Measurements from ENCODE around the gene ABL1.
"Not testable (repeated sequence)": the region's sequence is repeated elsewhere in the genome, so short reads cannot be mapped to it uniquely, and the experiment has no call there.

Gene ABL1

DNA sequence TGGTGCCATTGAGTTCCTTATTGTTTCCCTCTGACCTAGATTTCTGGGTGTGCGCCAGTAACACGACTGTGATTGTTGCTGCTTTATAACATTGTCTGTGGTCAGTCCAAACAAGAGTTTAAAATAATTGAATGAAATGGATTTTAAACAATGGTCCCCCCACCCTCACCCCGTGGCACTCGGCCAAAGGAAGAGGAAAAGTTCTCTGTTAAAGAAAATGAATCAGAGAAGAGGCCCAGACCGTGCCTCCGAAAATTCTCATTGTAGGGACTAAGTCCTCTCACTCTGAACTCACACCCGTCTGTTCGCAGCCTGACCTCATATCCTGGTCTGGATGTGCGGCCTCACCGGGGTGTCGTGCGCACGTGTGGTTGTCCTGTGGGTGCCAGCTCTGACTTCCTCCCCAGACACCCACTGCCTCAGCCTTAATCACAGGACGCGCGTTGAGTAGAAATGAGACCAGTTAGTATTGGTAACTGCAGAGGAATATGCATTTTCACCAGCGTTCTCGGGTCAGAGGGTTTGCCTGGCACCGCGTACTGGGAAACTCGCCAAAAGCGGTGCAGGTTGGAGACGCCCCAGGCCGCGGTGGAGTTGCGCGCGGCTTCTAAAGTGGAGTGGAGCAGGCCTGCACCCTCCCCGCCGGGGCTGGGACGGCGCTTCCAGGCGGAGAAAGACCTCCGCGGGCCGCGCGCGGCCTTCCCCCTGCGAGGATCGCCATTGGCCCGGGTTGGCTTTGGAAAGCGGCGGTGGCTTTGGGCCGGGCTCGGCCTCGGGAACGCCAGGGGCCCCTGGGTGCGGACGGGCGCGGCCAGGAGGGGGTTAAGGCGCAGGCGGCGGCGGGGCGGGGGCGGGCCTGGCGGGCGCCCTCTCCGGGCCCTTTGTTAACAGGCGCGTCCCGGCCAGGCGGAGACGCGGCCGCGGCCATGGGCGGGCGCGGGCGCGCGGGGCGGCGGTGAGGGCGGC is at the start of gene ABL1:
TSS of gene ABL1 (plus strand) at position 884 of the 966 bp plus-strand sequence. CDS start 193 bp downstream, outside the sequence.
- peak; percentile 62 for DNase-seq (ENCODE audit: low read depth)

GRCh38 chr9:130785940-130786508 is 49.0 kb upstream of the ABL1 start:
- DNase-seq (ENCODE audit: low read depth): no peak

DNA sequence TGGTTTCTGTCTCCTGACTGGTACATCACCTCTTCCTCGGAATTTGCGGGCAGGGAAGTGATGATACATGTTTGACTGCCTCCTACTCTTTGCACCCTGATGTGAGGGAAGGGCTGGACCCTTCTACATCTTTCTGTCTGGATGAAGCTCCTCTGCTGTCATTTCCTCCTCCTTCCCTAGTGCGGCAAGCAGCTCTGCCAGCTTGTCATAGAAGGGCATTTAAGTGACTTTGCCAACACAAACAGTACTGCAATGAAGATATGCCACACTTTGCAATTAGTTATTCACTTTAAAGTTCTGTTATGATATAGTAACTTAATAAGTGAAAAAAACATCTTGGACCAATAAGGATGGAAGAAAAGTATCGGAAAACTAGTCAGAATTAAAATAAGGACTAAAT is 48.5 kb upstream of the ABL1 start:
- no peak for DNase-seq (ENCODE audit: low read depth)

DNA sequence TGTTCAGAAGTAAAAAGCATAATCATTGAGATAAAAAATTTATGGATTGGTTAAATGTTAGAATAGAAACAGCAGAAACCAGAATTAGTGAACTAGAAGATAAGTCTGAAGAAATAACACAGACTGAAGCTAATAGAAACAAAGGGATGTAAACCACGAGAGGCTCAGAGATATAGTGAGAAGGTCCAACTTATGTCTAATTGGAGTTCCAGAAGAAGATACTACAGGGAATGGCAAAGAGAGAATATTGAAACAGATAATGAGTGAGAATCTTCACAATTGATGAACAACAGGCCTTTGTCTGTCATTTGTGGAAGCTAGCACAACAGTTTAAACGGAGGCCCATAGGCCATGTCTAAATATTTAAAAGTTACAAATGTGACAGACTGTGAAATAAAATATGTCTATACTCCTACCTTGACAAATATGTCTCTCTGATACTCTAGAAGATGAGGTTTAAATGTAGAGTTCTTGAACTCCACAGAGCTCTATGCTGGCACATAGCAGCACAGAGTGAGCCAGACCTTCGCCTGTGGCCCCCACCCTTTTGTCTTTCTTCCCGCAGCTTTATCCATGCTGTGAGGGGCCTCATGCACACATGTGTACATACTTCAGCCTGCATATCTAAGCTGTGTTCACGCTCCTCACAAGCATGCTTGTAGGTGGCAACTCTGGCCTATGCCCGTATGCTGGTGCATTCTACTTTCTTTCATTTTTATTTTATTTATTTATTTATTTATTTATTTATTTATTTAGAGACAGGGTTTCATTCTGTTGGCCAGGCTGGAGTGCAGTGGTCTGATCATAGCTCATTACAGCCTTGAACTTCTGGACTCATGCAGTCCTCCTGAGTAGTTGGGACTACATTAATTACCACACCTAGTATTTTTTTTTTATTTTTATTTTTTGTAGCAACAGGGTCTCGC is 45.0 kb upstream of the ABL1 start:
- no peak for DNase-seq (ENCODE audit: low read depth)

GRCh38 chr9:130791303-130791894 is 43.7 kb upstream of the ABL1 start:
- no peak for DNase-seq (ENCODE audit: low read depth)

DNA sequence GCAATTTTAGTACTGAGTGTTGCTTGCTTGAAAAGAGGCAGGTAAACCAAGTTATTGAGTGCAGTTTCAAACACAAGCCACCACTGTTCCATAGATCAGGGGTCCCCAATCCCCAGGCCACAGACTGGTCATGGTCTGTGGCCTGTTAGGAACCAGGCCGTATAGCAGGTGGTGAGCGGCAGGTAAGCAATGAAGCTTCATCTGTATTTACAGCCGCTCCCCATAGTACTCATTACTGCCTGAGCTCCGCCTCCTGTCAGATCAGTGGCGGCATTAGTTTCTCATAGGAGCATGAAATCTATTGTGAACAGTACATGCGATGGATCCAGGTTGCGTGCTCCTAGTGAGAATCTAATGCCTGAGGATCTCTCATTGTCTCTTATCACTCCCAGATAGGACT is 41.5 kb upstream of the ABL1 start:
- DNase-seq (ENCODE audit: low read depth): no peak

GRCh38 chr9:130794021-130794420 is 41.0 kb upstream of the ABL1 start:
- DNase-seq (ENCODE audit: low read depth): not testable (repeated sequence)

DNA sequence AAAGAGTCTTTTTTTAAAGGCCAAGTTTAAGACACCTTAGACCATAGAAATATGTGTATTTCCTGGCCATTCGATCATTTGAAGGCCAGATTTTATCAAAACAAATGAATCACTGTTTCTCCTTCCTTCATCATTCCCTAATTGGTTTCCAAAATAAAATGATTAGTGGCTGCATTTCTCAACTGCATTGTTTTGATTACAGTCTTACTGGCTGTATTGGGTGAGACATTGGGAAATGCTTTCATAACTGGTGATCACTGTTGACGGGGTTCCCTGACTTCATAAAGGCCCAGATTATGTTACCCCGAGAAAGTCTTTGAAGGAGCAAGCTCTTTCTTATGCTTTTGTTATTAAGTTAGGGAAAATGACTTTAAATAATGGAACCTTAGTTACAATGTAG is 40.6 kb upstream of the ABL1 start:
- DNase-seq (ENCODE audit: low read depth): peak; percentile 55

GRCh38 chr9:130794923-130795495 is 40.0 kb upstream of the ABL1 start:
- DNase-seq (ENCODE audit: low read depth): no peak

DNA sequence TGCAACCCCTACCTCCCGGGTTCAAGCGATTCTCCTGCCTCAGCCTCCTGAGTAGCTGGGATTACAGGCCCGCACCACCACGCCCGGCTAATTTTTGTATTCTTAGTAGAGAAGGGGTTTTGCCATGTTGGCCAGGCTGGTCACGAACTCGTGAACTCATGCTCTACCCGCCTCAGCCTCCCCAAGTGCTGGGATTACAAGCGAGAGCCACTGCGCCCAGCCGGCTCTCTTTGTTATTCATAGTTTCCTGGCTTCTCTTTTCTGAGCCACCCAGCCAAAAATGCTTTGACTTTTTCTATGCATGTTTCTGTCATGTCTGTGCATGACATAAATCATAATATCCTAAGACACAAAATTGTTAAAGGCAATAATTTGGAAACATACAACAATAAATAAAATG is 31.9 kb upstream of the ABL1 start:
- not testable (repeated sequence) for DNase-seq (ENCODE audit: low read depth)

DNA sequence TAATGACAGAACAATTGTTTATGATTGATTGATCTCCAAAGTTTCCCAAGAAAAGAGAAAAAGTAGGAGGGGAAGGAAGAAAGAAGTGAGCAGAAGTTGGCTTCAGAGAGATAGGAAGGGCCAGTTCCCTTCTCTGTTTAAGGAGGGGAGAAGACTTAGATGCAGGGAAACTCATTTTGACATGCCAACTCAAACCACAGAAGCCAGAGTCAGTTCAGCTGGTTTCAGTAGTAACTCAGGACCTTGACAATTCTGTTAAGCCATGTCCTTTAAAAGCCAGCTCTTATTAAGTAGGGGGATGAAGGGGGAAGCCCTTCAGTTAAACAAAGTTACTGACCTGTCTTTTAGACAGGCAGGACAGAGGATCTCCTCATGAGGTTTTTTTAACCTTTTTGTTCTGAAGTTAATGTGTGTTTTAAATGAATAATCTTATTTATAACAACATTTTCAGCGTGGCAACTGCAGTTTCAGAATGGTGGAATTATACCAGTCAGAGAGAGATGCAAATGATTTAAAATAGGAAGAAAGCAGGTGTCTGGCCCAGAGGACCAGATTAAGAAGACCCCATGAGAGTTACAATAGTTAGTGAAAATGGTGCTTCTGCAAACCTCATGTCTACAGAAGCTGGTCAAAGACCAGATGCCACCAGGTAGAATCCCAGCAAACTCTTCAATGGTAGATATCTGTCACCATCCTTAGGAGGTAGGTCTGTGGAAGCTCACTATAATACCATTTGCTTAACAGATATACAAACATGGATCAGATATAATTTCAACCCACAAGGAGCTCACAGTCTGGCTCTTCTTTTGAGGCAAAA is 29.3 kb upstream of the ABL1 start:
- no peak for DNase-seq (ENCODE audit: low read depth)

DNA sequence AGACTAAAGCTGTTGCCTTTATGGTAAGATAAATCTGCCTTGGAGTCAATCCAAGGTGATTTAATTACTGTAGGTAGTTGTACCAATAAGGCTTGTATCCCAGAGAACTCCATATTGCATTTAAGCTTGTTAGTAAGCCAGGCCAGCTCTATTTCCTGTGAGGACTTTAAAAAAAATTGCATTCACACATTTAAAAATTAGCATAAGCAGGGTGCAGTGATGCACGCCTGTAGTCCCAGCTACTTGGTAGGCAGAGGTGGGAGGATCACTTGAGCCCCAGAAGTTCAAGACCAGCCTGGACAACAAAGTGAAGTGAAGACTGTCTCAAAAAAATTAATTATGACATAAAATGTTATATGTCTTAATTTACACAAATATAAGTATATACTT is 28.7 kb upstream of the ABL1 start:
- DNase-seq (ENCODE audit: low read depth): no peak

GRCh38 chr9:130810609-130811136 is 24.4 kb upstream of the ABL1 start:
- no peak for DNase-seq (ENCODE audit: low read depth)

GRCh38 chr9:130815242-130815808 is 19.7 kb upstream of the ABL1 start:
- DNase-seq (ENCODE audit: low read depth): no peak

DNA sequence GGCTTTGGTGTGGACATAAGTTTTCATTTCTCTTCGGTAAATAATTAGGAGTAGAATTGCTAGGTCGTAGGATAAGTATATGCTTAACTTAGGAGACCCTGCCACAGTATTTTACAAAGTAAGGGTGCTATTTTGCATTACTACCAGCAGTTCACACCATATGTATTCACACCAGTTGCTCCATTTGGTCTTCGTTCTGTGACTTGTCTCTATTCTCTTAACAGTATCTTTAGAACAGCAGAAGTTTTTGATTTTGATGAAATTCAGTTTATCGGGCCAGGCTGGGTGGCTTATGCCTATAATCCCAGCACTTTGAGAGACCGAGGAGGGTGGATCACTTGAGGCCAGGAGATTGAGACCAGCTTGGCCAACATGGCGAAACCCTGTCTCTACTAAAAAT is 17.1 kb upstream of the ABL1 start:
- no peak for DNase-seq (ENCODE audit: low read depth)

DNA sequence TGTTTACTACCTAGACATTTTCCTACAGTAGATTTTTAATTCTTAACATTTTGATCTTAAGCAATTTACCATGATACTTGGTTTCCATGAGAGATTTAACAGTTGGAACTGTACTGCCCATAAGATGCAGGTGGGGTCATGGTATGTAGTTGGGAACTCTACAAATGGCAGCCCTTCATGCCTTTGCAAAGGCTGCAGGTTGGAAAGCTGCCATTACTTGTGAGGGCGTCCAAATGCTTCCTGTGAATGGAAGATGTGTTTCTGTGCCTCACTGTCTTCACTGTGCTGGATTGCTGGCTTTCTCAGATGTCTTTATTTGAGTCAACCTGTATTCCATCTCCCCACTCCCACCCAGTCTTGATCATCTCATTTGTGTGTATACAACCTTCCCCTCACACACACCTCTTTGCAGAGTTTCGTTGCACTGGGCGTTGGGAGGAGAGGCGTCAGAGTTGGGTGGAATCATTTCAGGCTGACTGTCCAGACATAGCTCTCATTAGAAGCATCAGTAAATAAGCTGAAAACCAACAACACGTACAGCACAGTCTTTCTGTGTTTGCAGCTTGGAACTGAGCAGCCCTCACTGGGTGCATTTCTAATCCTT is 14.8 kb upstream of the ABL1 start:
- DNase-seq (ENCODE audit: low read depth): no peak

DNA sequence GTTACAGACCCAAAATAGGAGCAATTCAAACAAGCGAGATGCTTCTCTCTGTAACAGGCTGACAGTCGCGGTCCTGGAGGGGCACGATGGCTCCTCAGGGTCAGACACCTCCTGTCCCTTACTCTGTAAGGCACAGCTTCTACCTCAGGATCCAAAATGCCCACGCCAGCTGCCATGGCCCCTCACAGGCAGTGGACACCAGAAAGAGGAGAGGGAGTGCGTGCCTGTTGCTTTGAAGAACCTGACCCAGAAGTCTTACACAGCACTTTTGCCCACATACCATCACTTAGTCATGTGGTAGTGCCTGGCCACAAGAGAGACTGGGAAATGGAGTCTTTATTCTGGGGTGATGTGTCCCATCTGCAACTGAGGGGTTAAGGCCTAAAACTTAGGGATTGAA is 11.6 kb upstream of the ABL1 start:
- DNase-seq (ENCODE audit: low read depth): no peak

GRCh38 chr9:130824079-130824478 is 11.0 kb upstream of the ABL1 start:
- DNase-seq (ENCODE audit: low read depth): no peak

DNA sequence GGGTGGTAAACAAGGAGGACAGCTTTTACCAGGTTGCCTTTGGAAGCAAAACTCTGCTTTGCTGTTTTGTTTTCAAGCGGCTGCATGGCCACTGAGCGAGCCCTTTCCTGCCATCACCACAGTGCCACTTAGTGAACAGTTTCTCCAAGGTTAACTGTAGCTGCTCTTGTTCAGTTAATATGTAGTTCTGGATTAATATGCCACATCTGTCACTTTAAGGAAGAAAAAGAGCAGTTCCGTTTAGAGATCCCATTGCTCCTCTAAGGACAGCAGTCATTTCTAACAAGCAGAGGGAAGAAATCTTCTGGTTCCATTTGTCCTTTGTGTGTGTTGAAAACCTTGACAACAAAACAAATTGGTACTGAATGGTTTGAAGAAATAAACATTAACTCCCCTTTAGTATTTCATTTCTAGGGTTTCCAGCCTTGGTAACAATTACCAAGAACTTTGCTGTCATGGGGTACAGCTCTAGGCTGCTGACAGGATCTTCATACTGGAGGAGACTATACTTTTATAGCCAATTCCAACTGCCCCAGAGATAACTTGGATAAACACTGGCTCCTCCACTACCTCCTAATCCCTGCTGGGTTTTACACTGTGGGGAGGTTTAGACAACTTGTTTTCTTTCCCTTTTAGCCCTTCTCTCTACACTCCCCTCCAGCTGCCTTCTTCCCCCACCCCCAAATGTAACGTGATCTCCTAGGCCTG is 10.3 kb upstream of the ABL1 start:
- DNase-seq (ENCODE audit: low read depth): peak; percentile 75

Measured in fibroblast of the conjunctiva (primary cell).